K562 (cell line): Measurements from ENCODE around the gene DCAF5. TPM values are rescaled to one million over a fixed set of nuclear protein-coding genes. Genes with fewer than 3 reads are reported as not detected.

Experiments used
- ATAC-seq: fragments of 200-7000 bp; cut with Tn5 transposase; 3 replicates; pipeline ENCODE4 v1.9.1; 2020; ENCODE audit warnings: moderate library complexity
- BruUV-seq: library from RNA; stranded (reverse); fragments of 400-500 nt; replicated peaks from 2 replicates; lab custom pipeline; 2021; lab: Mats Ljungman, UMichigan
- CTCF ChIA-PET: fragments of 300-600 bp; formaldehyde crosslinking; extraction: SDS; loops from one replicate; lab custom pipeline; 2021; ENCODE audit warnings: low intra/inter-chr PET ratio; lab: Yijun Ruan, JAX
- POLR2A ChIA-PET: fragments of 300-600, 350-650 bp; sonication (Branson Sonifier 250); formaldehyde crosslinking; extraction: SDS; loops from one replicate; lab custom pipeline; 2021; ENCODE audit warnings: antibody characterized with exemption, inconsistent platforms; lab: Yijun Ruan, JAX
- DNase-seq, 4 experiments: peaks; one replicate each; pipeline versions ENCODE4 v3.0.0 to v3.0.0-alpha.2; 2011 to 2018; ENCODE audit warnings: low spot score in 3 of 4, mixed read lengths in 3 of 4; ENCODE audit errors: extremely low read depth in 1 of 4
- FAIRE-seq: peaks from 2 replicates; lab custom pipeline; 2011; peaks lifted over from hg19 to GRCh38; lab: Jason Lieb, UNC
- H2AFZ ChIP-seq: 2 replicates; pipeline ENCODE4 v1.6.0; 2011; ENCODE audit warnings: low read depth, low read length, control low read depth, inconsistent platforms
- H3K27ac ChIP-seq: fragments of 200-600 bp; 3 replicates; pipeline ENCODE4 v1.8.0; 2011; ENCODE audit warnings: low read depth, mild to moderate bottlenecking, control low read depth, inconsistent platforms, low read length, moderate library complexity, mixed read lengths; ENCODE audit errors: extremely low read depth
- H3K27me3 ChIP-seq, 2 experiments: fragments of 300-600 bp in 1 of 2; 2 replicates in 1 of 2; 3 replicates in 1 of 2; pipeline versions ENCODE4 v1.6.0 to v1.8.0; 2011; ENCODE audit warnings: inconsistent platforms in 2 of 2, low read length in 2 of 2, mild to moderate bottlenecking in 1 of 2, mixed read lengths in 1 of 2, moderate library complexity in 1 of 2; ENCODE audit not compliant: control insufficient read depth in 2 of 2, insufficient read depth in 2 of 2
- H3K36me3 ChIP-seq: fragments of 300-600 bp; 3 replicates; pipeline ENCODE4 v1.8.0; 2011; ENCODE audit warnings: mild to moderate bottlenecking, low read length, inconsistent platforms; ENCODE audit not compliant: control insufficient read depth, insufficient read depth
- H3K4me1 ChIP-seq, 2 experiments: fragments of 200-600 bp in 1 of 2; replicated peaks in 1 of 2; 2 replicates in 1 of 2; 3 replicates in 1 of 2; pipeline versions ENCODE4 v1.5.1 to v1.8.0; 2011; ENCODE audit warnings: inconsistent platforms in 2 of 2, low read length in 2 of 2, mild to moderate bottlenecking in 1 of 2, mixed read lengths in 1 of 2, moderate library complexity in 1 of 2; ENCODE audit not compliant: control insufficient read depth in 2 of 2, insufficient read depth in 2 of 2
- H3K4me2 ChIP-seq: 2 replicates; pipeline ENCODE4 v1.6.1; 2011; ENCODE audit warnings: low read length, control low read depth, inconsistent platforms, mixed read lengths; ENCODE audit not compliant: insufficient read depth
- H3K4me3 ChIP-seq: fragments of 200-600 bp; sonication (generic), shearing (Covaris generic); 2 replicates; pipeline ENCODE4 v1.5.1; 2016; ENCODE audit warnings: control low read depth, inconsistent platforms
- H3K79me2 ChIP-seq: fragments of 200-600 bp; 3 replicates; pipeline ENCODE4 v1.8.0; 2011; ENCODE audit warnings: low read length, inconsistent platforms; ENCODE audit not compliant: control insufficient read depth, insufficient read depth
- H3K9ac ChIP-seq, 2 experiments: 2 replicates each; pipeline versions ENCODE4 v1.6.0 to v1.6.1; 2011; ENCODE audit warnings: low read depth in 2 of 2, low read length in 2 of 2, control low read depth in 1 of 2, inconsistent platforms in 1 of 2, mild to moderate bottlenecking in 1 of 2, mixed read lengths in 1 of 2; ENCODE audit not compliant: insufficient read depth in 1 of 2
- H3K9me1 ChIP-seq: one replicate; pipeline ENCODE4 v1.6.0; 2011; ENCODE audit warnings: inconsistent platforms, mild to moderate bottlenecking, low read length, moderate library complexity; ENCODE audit not compliant: control insufficient read depth, insufficient read depth
- H3K9me3 ChIP-seq: replicated peaks from 2 replicates; pipeline ENCODE4 v1.5.1; 2011; ENCODE audit warnings: low read depth, low read length, inconsistent platforms; ENCODE audit not compliant: control insufficient read depth, insufficient read depth
- H4K20me1 ChIP-seq: replicated peaks from 2 replicates; pipeline ENCODE4 v1.6.1; 2011; ENCODE audit warnings: low read length, inconsistent platforms, mixed read lengths; ENCODE audit not compliant: control insufficient read depth, insufficient read depth
- ATF1 ChIP-seq, 2 experiments: fragments of 450-650 bp in 1 of 2; IDR thresholded peaks; 2 replicates each; pipeline ENCODE4 v1.6.1; 2016; ENCODE audit warnings: missing compliant biosample characterization in 1 of 2, missing genetic modification characterization in 1 of 2
- BCOR ChIP-seq: fragments of 450-650 bp; IDR thresholded peaks from 2 replicates; pipeline ENCODE4 v1.6.1; 2016
- GATAD2A ChIP-seq: fragments of 450-650 bp; IDR thresholded peaks from 2 replicates; pipeline ENCODE4 v1.6.1; 2017
- RBM25 ChIP-seq: fragments of 200-400 bp; formaldehyde crosslinking; IDR thresholded peaks from 2 replicates; pipeline ENCODE4 v1.6.1; 2018; ENCODE audit warnings: low read length, low read depth, moderate library complexity; ENCODE audit not compliant: severe bottlenecking
- SMAD3 ChIP-seq: fragments of 450-650 bp; formaldehyde crosslinking; conservative IDR thresholded peaks from 2 replicates; pipeline ENCODE4 v1.4.0; 2020; ENCODE audit warnings: mild to moderate bottlenecking
- SMARCE1 ChIP-seq: fragments of 450-650 bp; IDR thresholded peaks from 2 replicates; pipeline ENCODE4 v1.7.1; 2016; ENCODE audit warnings: mild to moderate bottlenecking
- SOX6 ChIP-seq: fragments of 450-650 bp; IDR thresholded peaks from 2 replicates; pipeline ENCODE4 v1.6.1; 2014; ENCODE audit warnings: mild to moderate bottlenecking
- ZNF140 ChIP-seq: fragments of 250-450 bp; sonication (Bioruptor Pico); IDR thresholded peaks from 2 replicates; pipeline ENCODE4 v1.8.0; 2021; ENCODE audit warnings: moderate library complexity, mild to moderate bottlenecking, inconsistent platforms
- ZNF239 ChIP-seq: fragments of 250-450 bp; sonication (Bioruptor Pico); IDR thresholded peaks from 2 replicates; pipeline ENCODE4 v1.4.0; 2020; ENCODE audit warnings: mild to moderate bottlenecking
- ZNF263 ChIP-seq: sonication (generic); formaldehyde crosslinking; IDR thresholded peaks from 2 replicates; pipeline ENCODE4 v1.8.0; 2022; ENCODE audit warnings: mild to moderate bottlenecking, missing genetic modification reagents, borderline replicate concordance
- ZNF830 ChIP-seq: fragments of 250-450 bp; sonication (Bioruptor Pico); IDR thresholded peaks from 2 replicates; pipeline ENCODE4 v1.5.0; 2021; ENCODE audit warnings: mild to moderate bottlenecking
- WGBS: fragments of 100-300 bp; shearing (Covaris generic); methylation state at CpG from one replicate; pipeline ENCODE4 v1.1.6; 2016; ENCODE audit warnings: low coverage, mixed read lengths; ENCODE audit not compliant: insufficient coverage; ENCODE audit errors: missing lambda C conversion rate; 5-methylcytosine and 5-hydroxymethylcytosine counted together
- in situ Hi-C: fragments of 300-500 bp; cut with MboI; formaldehyde crosslinking; loops from 4 replicates; pipeline ENCODE4 v1.15.0; 2018; ENCODE audit warnings: inconsistent platforms, mixed read lengths
- intact Hi-C: fragments of 100-400 bp; cut with micrococcal nuclease; formaldehyde crosslinking; loops from 2 replicates; pipeline ENCODE4 v1.14.2; 2022
- polyA plus RNA-seq, 8 experiments: library from polyadenylated mRNA; depleted of rRNA in 4 of 8; stranded (reverse) in 5 of 8; unstranded in 3 of 8; fragments of >200 nt; fragmentation: Nextera tagmentation in 2 of 8; fragmentation: Illumina TruSeq in 1 of 8; extraction: Ambion mirVana in 2 of 8; extraction: Trizol in 1 of 8; gene quantifications; 2 replicates each; pipeline versions ENCODE4 v1.2.1 to v1.2.3, GENCODE V29; 2011 to 2014; ENCODE audit warnings: inconsistent platforms in 1 of 8, missing spikeins in 1 of 8
- total RNA-seq, 7 experiments: library from RNA; depleted of rRNA in 6 of 7; stranded (reverse); fragments of >200 nt in 6 of 7; fragmentation: Illumina TruSeq in 2 of 7; extraction: Trizol in 2 of 7; gene quantifications; 2 replicates each; pipeline versions ENCODE4 v1.2.1 to v1.2.3, GENCODE V29; 2011 to 2021; ENCODE audit warnings: low replicate concordance in 1 of 7
- TF ChIP-seq, protein P1 (sequence below): fragments of 450-650 bp; IDR thresholded peaks from 2 replicates; pipeline ENCODE4 v1.7.1; 2018; ENCODE audit warnings: mild to moderate bottlenecking, low read depth; ENCODE audit not compliant: partially characterized antibody

DCAF5 gene
- total and polyA plus RNA-seq, 9 of the 15 experiments (the other 6 are each of a cell fraction or from before 2014, with no cell fraction given) = 5.6 to 24.1 (median 12.7) TPM

DNA sequence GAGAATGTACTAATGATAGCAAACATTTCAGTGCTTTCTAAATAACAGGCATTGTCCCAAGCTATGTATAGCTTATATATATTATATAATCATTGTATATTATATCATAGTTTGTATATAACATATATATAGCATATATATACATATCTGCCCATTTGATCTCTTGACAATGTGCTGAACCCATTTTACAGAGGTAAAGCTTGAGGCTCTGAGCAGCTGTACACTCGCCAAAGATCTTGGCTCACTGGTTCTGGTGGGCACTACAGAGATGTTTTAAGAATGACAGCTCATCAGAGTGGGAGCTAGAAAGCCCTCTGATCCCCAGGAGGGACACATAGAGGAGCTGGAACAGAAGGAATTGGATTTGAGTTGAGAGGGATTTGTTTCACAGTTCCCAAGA lies 105.7 kb downstream of the DCAF5 start:
- H3K4me3 ChIP-seq = no peak overlapping the region
- no CpG with 5 or more reads among the region's 1 CpG for WGBS

More for the DNA sequence above, 105.7 kb downstream of the DCAF5 start:
- Histone ChIP-seq H3K4me1 (no peaks in the 10 kb centered on the region), H3K27me3 (peaks cover 6 to 19% of the 10 kb centered on the region in 2 experiments; a peak in 4 of 5 replicates), H2AFZ (no peak overlapping the region)
- no TSS peak for BruUV-seq
- ChIA-PET POLR2A (no interaction called here), CTCF (no interaction called here)
- DNase-seq (no peak), FAIRE-seq (no peak)
- TF ChIP-seq GATAD2A (no peak), ZNF140 (CRISPR knock-in tag) (no peak), RBM25 (peak; percentile 56), SMAD3 (CRISPR knock-in tag) (no peak), ZNF239 (CRISPR knock-in tag) (no peak), SOX6 (no peak), ATF1 (CRISPR knock-in tag; IDR thresholded peaks at IDR 0.05) (no peak), ATF1 (tag; IDR thresholded peaks at IDR 0.05) (no peak), ZNF263 (no peak), ZNF830 (CRISPR knock-in tag) (no peak), BCOR (peak; percentile 36; the same call in 1 of the 2 replicates), SMARCE1 (no peak)
- TF ChIP-seq, protein P1, sequence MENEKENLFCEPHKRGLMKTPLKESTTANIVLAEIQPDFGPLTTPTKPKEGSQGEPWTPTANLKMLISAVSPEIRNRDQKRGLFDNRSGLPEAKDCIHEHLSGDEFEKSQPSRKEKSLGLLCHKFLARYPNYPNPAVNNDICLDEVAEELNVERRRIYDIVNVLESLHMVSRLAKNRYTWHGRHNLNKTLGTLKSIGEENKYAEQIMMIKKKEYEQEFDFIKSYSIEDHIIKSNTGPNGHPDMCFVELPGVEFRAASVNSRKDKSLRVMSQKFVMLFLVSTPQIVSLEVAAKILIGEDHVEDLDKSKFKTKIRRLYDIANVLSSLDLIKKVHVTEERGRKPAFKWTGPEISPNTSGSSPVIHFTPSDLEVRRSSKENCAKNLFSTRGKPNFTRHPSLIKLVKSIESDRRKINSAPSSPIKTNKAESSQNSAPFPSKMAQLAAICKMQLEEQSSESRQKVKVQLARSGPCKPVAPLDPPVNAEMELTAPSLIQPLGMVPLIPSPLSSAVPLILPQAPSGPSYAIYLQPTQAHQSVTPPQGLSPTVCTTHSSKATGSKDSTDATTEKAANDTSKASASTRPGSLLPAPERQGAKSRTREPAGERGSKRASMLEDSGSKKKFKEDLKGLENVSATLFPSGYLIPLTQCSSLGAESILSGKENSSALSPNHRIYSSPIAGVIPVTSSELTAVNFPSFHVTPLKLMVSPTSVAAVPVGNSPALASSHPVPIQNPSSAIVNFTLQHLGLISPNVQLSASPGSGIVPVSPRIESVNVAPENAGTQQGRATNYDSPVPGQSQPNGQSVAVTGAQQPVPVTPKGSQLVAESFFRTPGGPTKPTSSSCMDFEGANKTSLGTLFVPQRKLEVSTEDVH = no peak
- TF ChIP-seq, all 486 proteins: peak for 2
- Histone ChIP-seq H3K9me1 (no peaks in the 10 kb centered on the region), H3K9me3 (no peaks in the 10 kb centered on the region), H4K20me1 (no peaks in the 10 kb centered on the region), H3K27ac (no peak overlapping the region), H3K36me3 (no peaks in the 10 kb centered on the region), H3K79me2 (no peaks in the 10 kb centered on the region), H3K4me2 (no peak overlapping the region), H3K9ac (no peak overlapping the region)
- in situ Hi-C loops (no loop called here), intact Hi-C loops (no loop called here)
- no peak for ATAC-seq
